MM.1S (cell line): ENCODE measurements around the gene LAMC1.

Experiments used
- DNase-seq: peaks from one replicate; pipeline ENCODE4 v3.0.0-alpha.2; 2015
- H2AFZ ChIP-seq: fragments of 300-600 bp; sonication (generic); 2 replicates; pipeline ENCODE4 v1.6.0; 2016; ENCODE audit warnings: antibody characterized with exemption, low read length
- H3F3A ChIP-seq: fragments of 300-600 bp; sonication (generic); 2 replicates; pipeline ENCODE4 v1.6.1; 2016; ENCODE audit warnings: mild to moderate bottlenecking, antibody characterized with exemption, low read length, moderate library complexity, mixed read lengths; ENCODE audit not compliant: insufficient read depth
- H3K27ac ChIP-seq: fragments of 300-600 bp; sonication (generic); 2 replicates; pipeline ENCODE4 v1.5.1; 2016; ENCODE audit warnings: mild to moderate bottlenecking, low read length
- H3K27me3 ChIP-seq: fragments of 300-600 bp; sonication (generic); replicated peaks from 2 replicates; pipeline ENCODE4 v1.6.0; 2016; ENCODE audit warnings: low read length; ENCODE audit not compliant: insufficient read depth
- H3K36me3 ChIP-seq: fragments of 300-600 bp; sonication (generic); replicated peaks from 2 replicates; pipeline ENCODE4 v1.6.1; 2016; ENCODE audit warnings: mild to moderate bottlenecking, low read length, mixed read lengths; ENCODE audit not compliant: insufficient read depth
- H3K4me1 ChIP-seq: fragments of 300-600 bp; sonication (generic); 2 replicates; pipeline ENCODE4 v1.6.1; 2016; ENCODE audit warnings: low read length, mixed read lengths
- H3K4me2 ChIP-seq: fragments of 300-600 bp; sonication (generic); 2 replicates; pipeline ENCODE4 v1.6.0; 2016; ENCODE audit warnings: low read depth, low read length
- H3K4me3 ChIP-seq: fragments of 300-600 bp; sonication (generic); 2 replicates; pipeline ENCODE4 v1.5.1; 2016; ENCODE audit warnings: low read length, mixed read lengths
- H3K79me2 ChIP-seq: fragments of 300-600 bp; sonication (generic); 2 replicates; pipeline ENCODE4 v1.6.1; 2016; ENCODE audit warnings: mixed run types, low read length, mixed read lengths
- H3K9ac ChIP-seq: fragments of 300-600 bp; sonication (generic); 2 replicates; pipeline ENCODE4 v1.6.1; 2016; ENCODE audit warnings: low read length, mixed read lengths
- H3K9me2 ChIP-seq: fragments of 300-600 bp; sonication (generic); replicated peaks from 2 replicates; pipeline ENCODE4 v1.6.1; 2016; ENCODE audit warnings: mild to moderate bottlenecking, low read length, mixed read lengths; ENCODE audit not compliant: insufficient read depth
- H3K9me3 ChIP-seq: fragments of 300-600 bp; sonication (generic); replicated peaks from 2 replicates; pipeline ENCODE4 v1.6.1; 2016; ENCODE audit warnings: mild to moderate bottlenecking, low read length, mixed read lengths; ENCODE audit not compliant: insufficient read depth
- H4K20me1 ChIP-seq: fragments of 300-600 bp; sonication (generic); 2 replicates; pipeline ENCODE4 v1.6.1; 2016; ENCODE audit warnings: mild to moderate bottlenecking, low read length, moderate library complexity, mixed read lengths; ENCODE audit not compliant: insufficient read depth
- CTCF ChIP-seq: fragments of 300-600 bp; sonication (generic); IDR thresholded peaks from 2 replicates; pipeline ENCODE4 v1.5.1; 2016; ENCODE audit warnings: antibody characterized with exemption, low read length, mixed read lengths
- EZH2 ChIP-seq: fragments of 300-600 bp; sonication (generic); optimal IDR thresholded peaks from 2 replicates; pipeline ENCODE3; 2017; ENCODE audit warnings: low read depth, mild to moderate bottlenecking, antibody characterized with exemption, low read length, mixed read lengths
- EZH2phosphoT487 ChIP-seq: fragments of 300-600 bp; sonication (generic); IDR thresholded peaks from 2 replicates; pipeline ENCODE4 v1.6.1; 2018; ENCODE audit warnings: antibody characterized with exemption, low read length

The LAMC1 gene

DNA sequence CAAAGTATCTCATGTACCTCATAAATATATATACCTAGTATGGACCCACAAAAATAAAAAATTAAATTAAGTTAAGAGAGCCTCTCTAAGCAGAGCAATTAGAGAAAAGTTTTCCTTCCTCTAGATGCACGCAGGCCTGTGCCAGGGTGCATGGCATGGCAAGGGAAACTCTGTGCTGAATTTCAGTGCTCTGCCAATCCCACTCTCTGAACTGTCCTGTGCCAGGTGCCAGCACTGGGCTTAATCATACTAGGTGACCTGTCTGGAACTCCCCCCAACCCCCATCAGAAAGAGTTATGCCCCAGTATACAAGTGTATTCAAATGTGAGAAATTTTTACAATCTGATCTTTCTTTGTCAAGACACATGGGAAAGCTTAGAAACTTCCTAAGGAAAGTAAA lies 152.4 kb downstream of the LAMC1 start:
- Histone ChIP-seq H3K9ac (no peak overlapping the region), H3K9me2 (no peaks in the 10 kb centered on the region), H3K4me1 (no peaks in the 10 kb centered on the region), H3K4me2 (no peak overlapping the region), H2AFZ (no peak overlapping the region), H3K4me3 (no peak overlapping the region), H3K9me3 (no peaks in the 10 kb centered on the region), H3K36me3 (no peaks in the 10 kb centered on the region), H3K27ac (no peak overlapping the region), H4K20me1 (no peaks in the 10 kb centered on the region), H3K79me2 (no peaks in the 10 kb centered on the region), H3K27me3 (no peaks in the 10 kb centered on the region), H3F3A (no peaks in the 10 kb centered on the region)
- DNase-seq = no peak
- TF ChIP-seq EZH2phosphoT487 = no peak
- TF ChIP-seq EZH2 = no peak
- TF ChIP-seq CTCF = no peak

DNA sequence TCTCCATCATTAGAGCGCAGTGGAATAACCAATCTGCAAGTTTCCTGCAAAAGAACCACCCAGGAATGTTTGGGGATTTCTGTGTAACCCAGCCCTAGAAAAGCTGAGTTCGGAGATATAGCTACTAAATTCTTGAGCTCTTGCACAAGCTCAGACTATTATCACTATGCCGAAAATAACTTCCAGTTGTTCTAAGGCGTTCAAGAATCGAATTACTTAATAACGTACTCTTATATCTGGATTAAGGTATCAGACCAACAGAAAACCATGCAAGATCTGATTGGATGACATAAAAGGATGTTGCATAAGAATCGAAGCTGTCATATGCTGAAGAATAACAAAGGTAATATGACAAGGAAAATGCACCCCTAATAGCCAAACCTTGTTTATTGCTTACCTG lies 155.3 kb downstream of the LAMC1 start:
- no peaks in the 10 kb centered on the region for H3K27me3 ChIP-seq
- TF ChIP-seq CTCF = no peak
- no peak for TF ChIP-seq EZH2phosphoT487
- TF ChIP-seq EZH2 = no peak
- H4K20me1 ChIP-seq = no peaks in the 10 kb centered on the region
- H3F3A ChIP-seq = no peaks in the 10 kb centered on the region
- no peaks in the 10 kb centered on the region for H3K9me2 ChIP-seq
- H2AFZ ChIP-seq = no peak overlapping the region
- H3K4me2 ChIP-seq = no peak overlapping the region
- no peak for DNase-seq
- no peak overlapping the region for H3K9ac ChIP-seq
- no peaks in the 10 kb centered on the region for H3K9me3 ChIP-seq
- H3K79me2 ChIP-seq = no peaks in the 10 kb centered on the region
- no peak overlapping the region for H3K27ac ChIP-seq
- no peaks in the 10 kb centered on the region for H3K36me3 ChIP-seq
- no peak overlapping the region for H3K4me3 ChIP-seq
- H3K4me1 ChIP-seq = no peaks in the 10 kb centered on the region

DNA sequence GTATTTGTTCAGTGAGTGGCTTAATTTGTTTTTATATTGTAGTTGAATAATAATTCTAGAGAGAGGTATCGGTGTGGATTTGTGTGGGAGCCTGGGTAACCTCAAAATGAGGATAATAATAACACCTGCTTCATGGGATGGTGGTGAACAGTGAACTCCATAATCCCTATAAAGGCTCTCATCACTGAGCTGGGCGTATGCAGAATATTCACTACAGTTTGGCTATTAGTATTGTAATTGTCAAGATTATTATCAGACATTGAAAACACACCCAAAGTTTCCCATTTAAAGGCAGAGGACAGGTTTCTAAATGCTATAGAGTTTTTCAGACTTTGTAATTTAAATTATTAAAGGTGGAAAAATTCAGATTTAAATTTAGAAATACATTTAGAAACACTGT lies 155.8 kb downstream of the LAMC1 start:
- H3K36me3 ChIP-seq = no peaks in the 10 kb centered on the region
- no peaks in the 10 kb centered on the region for H3F3A ChIP-seq
- H3K27me3 ChIP-seq = no peaks in the 10 kb centered on the region
- H3K9ac ChIP-seq = no peak overlapping the region
- H4K20me1 ChIP-seq = no peaks in the 10 kb centered on the region
- H3K4me1 ChIP-seq = no peaks in the 10 kb centered on the region
- no peak overlapping the region for H3K27ac ChIP-seq
- H3K9me2 ChIP-seq = no peaks in the 10 kb centered on the region
- no peak for DNase-seq
- no peak overlapping the region for H2AFZ ChIP-seq
- TF ChIP-seq EZH2phosphoT487 (no peak), EZH2 (no peak), CTCF (no peak)
- H3K79me2 ChIP-seq = no peaks in the 10 kb centered on the region
- H3K4me2 ChIP-seq = no peak overlapping the region
- H3K9me3 ChIP-seq = no peaks in the 10 kb centered on the region
- no peak overlapping the region for H3K4me3 ChIP-seq
